Erythroblast (primary cell): ENCODE measurements around the gene CCDC157.

Source experiments
- GATA1 ChIP-seq: IDR thresholded peaks from 2 replicates; pipeline ENCODE4 v1.6.1; 2011; ENCODE audit warnings: low read depth, mild to moderate bottlenecking, control low read depth, low read length, moderate library complexity
- POLR2A ChIP-seq: IDR thresholded peaks from 2 replicates; pipeline ENCODE4 v1.6.1; 2011; ENCODE audit warnings: mild to moderate bottlenecking, low read length

DNA sequence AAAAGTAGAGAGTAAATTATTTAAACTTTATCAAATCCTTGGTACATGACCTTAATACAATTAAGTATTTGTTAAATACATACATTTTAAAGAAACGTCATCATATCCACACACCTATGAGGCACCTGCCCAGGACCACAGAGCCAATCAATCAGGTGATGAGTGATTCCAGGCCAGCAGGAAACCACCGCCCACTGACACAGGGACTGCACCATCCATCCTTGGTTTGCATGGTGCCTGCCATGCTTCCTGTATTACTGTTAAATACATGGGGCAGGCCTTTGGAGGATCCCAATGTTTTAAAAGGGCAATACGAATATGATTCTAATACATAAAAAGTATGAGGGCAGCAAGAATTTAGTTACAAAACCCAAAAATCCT is 23.1 kb upstream of the CCDC157 start:
- no peak for TF ChIP-seq POLR2A
- TF ChIP-seq GATA1 = no peak
